Measurements from ENCODE around the gene CDK15. TPM values are rescaled to one million over a fixed set of nuclear protein-coding genes. Genes with fewer than 3 reads are reported as not detected.

CDK15 gene
- total and polyA plus RNA-seq, 2 donors (not counting 1 experiment from before 2014, with no cell fraction given) = not detected

- TF ChIP-seq EZH2 (IDR thresholded peaks at IDR 0.05; ENCODE audit: borderline replicate concordance, insufficient read depth, low read depth, low read length, poor library complexity, severe bottlenecking) (no peak), CTCF (IDR thresholded peaks at IDR 0.05) (no peak)
- no peaks in the 10 kb centered on the region for H3K4me1 ChIP-seq (ENCODE audit: control insufficient read depth in 2 of 2, insufficient read depth in 2 of 2, low read length in 2 of 2)
- no peak overlapping the region for H3K4me2 ChIP-seq (replicated peaks; ENCODE audit: low read depth, low read length, poor library complexity, severe bottlenecking)
- H3K36me3 ChIP-seq (replicated peaks in 1 of 2; ENCODE audit: control extremely low read depth in 1 of 2, control insufficient read depth in 1 of 2, extremely low read depth in 1 of 2, insufficient read depth in 2 of 2, low read length in 1 of 2) = no peaks in the 10 kb centered on the region
- no peak overlapping the region for H3K27ac ChIP-seq (ENCODE audit: low read length in 2 of 2)
- no peak for DNase-seq
- H3K27me3 ChIP-seq (replicated peaks in 1 of 4; ENCODE audit: control extremely low read depth in 1 of 4, control insufficient read depth in 3 of 4, insufficient read depth in 4 of 4, low read length in 3 of 4) = peaks cover 0 to 10% (median 1%) of the 10 kb centered on the region in 4 experiments
- Mint-ChIP-seq H3K9me3 (ENCODE audit: insufficient read depth) (no peaks in the 10 kb centered on the region), H3K4me1 (no peaks in the 10 kb centered on the region), H3K27ac (no peak overlapping the region), H3K27me3 (peaks cover 31% of the 10 kb centered on the region), H3K4me3 (no peak overlapping the region)
- ChIA-PET POLR2A (no interaction called here), CTCF (no interaction called here)
- 92% methylated on average over 1 of the region's 5 CpGs for WGBS (ENCODE audit: insufficient coverage)
- intact Hi-C loops (cut with micrococcal nuclease) = no loop called here
- no peaks in the 10 kb centered on the region for H3K79me2 ChIP-seq (ENCODE audit: control insufficient read depth, insufficient read depth, low read length)
- no peak overlapping the region for H3K9ac ChIP-seq (ENCODE audit: low read length)
- H3K4me3 ChIP-seq (ENCODE audit: control extremely low read depth in 1 of 5, extremely low read depth in 1 of 5, insufficient read depth in 1 of 5, low read depth in 2 of 5, low read length in 4 of 5) = no peak overlapping the region
- no peaks in the 10 kb centered on the region for H3K9me3 ChIP-seq (ENCODE audit: control extremely low read depth in 1 of 3, control insufficient read depth in 2 of 3, insufficient read depth in 1 of 3, low read length in 2 of 3)
- H4K20me1 ChIP-seq (ENCODE audit: control insufficient read depth, insufficient read depth, low read length, poor library complexity, severe bottlenecking) = no peaks in the 10 kb centered on the region
- ATAC-seq (ENCODE audit: low read depth) = no peak
- no peak overlapping the region for H2AFZ ChIP-seq (ENCODE audit: insufficient read depth, low read depth, low read length, poor library complexity, severe bottlenecking)
These were observed 65.1 kb downstream of the CDK15 start for GRCh38 chr2:201871471-201871870.

GRCh38 chr2:201872591-201872990 lies 66.3 kb downstream of the CDK15 start:
- TF ChIP-seq CTCF (IDR thresholded peaks at IDR 0.05) (no peak), EZH2 (IDR thresholded peaks at IDR 0.05; ENCODE audit: borderline replicate concordance, insufficient read depth, low read depth, low read length, poor library complexity, severe bottlenecking) (no peak)
- DNase-seq (no peak), ATAC-seq (ENCODE audit: low read depth) (no peak)
- Mint-ChIP-seq H3K27ac (no peak overlapping the region), H3K4me1 (no peaks in the 10 kb centered on the region), H3K9me3 (ENCODE audit: insufficient read depth) (no peaks in the 10 kb centered on the region), H3K4me3 (no peak overlapping the region), H3K27me3 (peaks cover 28% of the 10 kb centered on the region)
- intact Hi-C loops (cut with micrococcal nuclease) = no loop called here
- H3K4me2 ChIP-seq (replicated peaks; ENCODE audit: low read depth, low read length, poor library complexity, severe bottlenecking) = no peak overlapping the region
- no peak overlapping the region for H2AFZ ChIP-seq (ENCODE audit: insufficient read depth, low read depth, low read length, poor library complexity, severe bottlenecking)
- H3K9ac ChIP-seq (ENCODE audit: low read length) = no peak overlapping the region
- ChIA-PET POLR2A (no interaction called here), CTCF (no interaction called here)
- H3K27me3 ChIP-seq (replicated peaks in 1 of 4; ENCODE audit: control extremely low read depth in 1 of 4, control insufficient read depth in 3 of 4, insufficient read depth in 4 of 4, low read length in 3 of 4) = peaks cover 0 to 10% (median 1%) of the 10 kb centered on the region in 4 experiments
- 100% methylated on average over 2 of the region's 6 CpGs for WGBS (ENCODE audit: insufficient coverage)
- no peaks in the 10 kb centered on the region for H3K36me3 ChIP-seq (replicated peaks in 1 of 2; ENCODE audit: control extremely low read depth in 1 of 2, control insufficient read depth in 1 of 2, extremely low read depth in 1 of 2, insufficient read depth in 2 of 2, low read length in 1 of 2)
- no peaks in the 10 kb centered on the region for H3K79me2 ChIP-seq (ENCODE audit: control insufficient read depth, insufficient read depth, low read length)
- H3K4me3 ChIP-seq (ENCODE audit: control extremely low read depth in 1 of 5, extremely low read depth in 1 of 5, insufficient read depth in 1 of 5, low read depth in 2 of 5, low read length in 4 of 5) = no peak overlapping the region
- H3K27ac ChIP-seq (ENCODE audit: low read length in 2 of 2) = no peak overlapping the region
- no peaks in the 10 kb centered on the region for H3K9me3 ChIP-seq (ENCODE audit: control extremely low read depth in 1 of 3, control insufficient read depth in 2 of 3, insufficient read depth in 1 of 3, low read length in 2 of 3)
- no peaks in the 10 kb centered on the region for H3K4me1 ChIP-seq (ENCODE audit: control insufficient read depth in 2 of 2, insufficient read depth in 2 of 2, low read length in 2 of 2)
- H4K20me1 ChIP-seq (ENCODE audit: control insufficient read depth, insufficient read depth, low read length, poor library complexity, severe bottlenecking) = no peaks in the 10 kb centered on the region

All from B cell (primary cell).